Aorta (tissue), 5 donors: Measurements from ENCODE around the gene MAPK8IP2. TPM values are rescaled to one million over a fixed set of nuclear protein-coding genes. Genes with fewer than 3 reads are reported as not detected.
"Not testable (repeated sequence)": the region's sequence is repeated elsewhere in the genome, so short reads cannot be mapped to it uniquely, and the experiment has no call there.

Experiments
- ATAC-seq: fragments of 200-7000 bp; cut with Tn5 transposase; one replicate; pipeline ENCODE4 v1.9.1; 2022; ENCODE audit warnings: moderate library complexity; ENCODE audit not compliant: low FRiP score
- DNase-seq, 2 donors: peaks; one replicate each; pipeline ENCODE4 v3.0.0-alpha.2; 2020
- H3K27ac ChIP-seq, 2 donors: one replicate each; pipeline ENCODE4 v1.5.1; 2013; ENCODE audit warnings: low read length in 2 of 2, mild to moderate bottlenecking in 2 of 2, moderate library complexity in 2 of 2, control low read depth in 1 of 2, inconsistent platforms in 1 of 2, low read depth in 1 of 2
- H3K27me3 ChIP-seq, 2 donors: one replicate each; pipeline ENCODE4 v1.6.1; 2013; ENCODE audit warnings: control low read depth in 1 of 2, low read length in 1 of 2, mild to moderate bottlenecking in 1 of 2, moderate library complexity in 1 of 2; ENCODE audit not compliant: insufficient read depth in 2 of 2, control insufficient read depth in 1 of 2
- H3K36me3 ChIP-seq, 2 donors: one replicate each; pipeline ENCODE4 v1.6.1; 2013; ENCODE audit warnings: control low read depth in 1 of 2, low read length in 1 of 2, mild to moderate bottlenecking in 1 of 2; ENCODE audit not compliant: insufficient read depth in 2 of 2, control insufficient read depth in 1 of 2
- H3K4me1 ChIP-seq, 2 donors: one replicate each; pipeline ENCODE4 v1.6.1; 2013; ENCODE audit warnings: low read length in 2 of 2, control low read depth in 1 of 2, mild to moderate bottlenecking in 1 of 2, moderate library complexity in 1 of 2; ENCODE audit not compliant: insufficient read depth in 2 of 2, control insufficient read depth in 1 of 2
- H3K4me3 ChIP-seq, 2 donors: one replicate each; pipeline ENCODE4 v1.5.1; 2013; ENCODE audit warnings: low read length in 2 of 2, control low read depth in 1 of 2, mild to moderate bottlenecking in 1 of 2
- H3K9me3 ChIP-seq: one replicate; pipeline ENCODE4 v1.6.1; 2013; ENCODE audit warnings: mild to moderate bottlenecking, low read length; ENCODE audit not compliant: control insufficient read depth
- WGBS, 2 donors: extraction: QIAGEN DNeasy Blood & Tissue Kit; methylation state at CpG; one replicate each; pipeline ENCODE4 v1.1.7; 2013; 5-methylcytosine and 5-hydroxymethylcytosine counted together
- intact Hi-C, 2 donors: fragments of 100-400 bp; cut with DNase I; formaldehyde crosslinking; loops; one replicate each; pipeline versions ENCODE4 v1.14.2 to v1.15.0; 2022
- polyA plus RNA-seq, 2 donors: library from polyadenylated mRNA; stranded (reverse); fragments of 200-250 nt; gene quantifications; one replicate each; pipeline ENCODE4 v1.2.3, GENCODE V29; 2013
- total RNA-seq, 2 donors: library from RNA; stranded (reverse); fragmentation: NEBNext Ultra II Directional; extraction: Animal tissue kit (Norgen Biotek cat#: 25700); gene quantifications; one replicate each; pipeline ENCODE4 v1.2.1, GENCODE V29; 2021
- donor health status: healthy with polysubstance abuse.
- donor health status: Bipolar disorder and iron deficiency.
- donor health status: DM: no; HTN: no; CAD: no.
- donor health status: DM: no; HTN: no; CAD: no.
- donor health status: DM: yes; HTN: yes; CAD: no.

MAPK8IP2 gene
- total and polyA plus RNA-seq, 4 donors: under 0.01 to 0.26 (median 0.20) TPM

GRCh38 chr22:50606946-50607658 is 6.5 kb downstream of the MAPK8IP2 start:
- intact Hi-C loops: no loop called here
- WGBS, 2 donors: 65 to 69% methylated on average over 18 of the region's 18 CpGs
- Histone ChIP-seq H3K4me3 (no peak overlapping the region), H3K27me3 (no peaks in the 10 kb centered on the region), H3K36me3 (no peaks in the 10 kb centered on the region), H3K4me1 (no peaks in the 10 kb centered on the region), H3K27ac (no peak overlapping the region), H3K9me3 (no peaks in the 10 kb centered on the region)
- no peak for ATAC-seq
- peak in 1 of 2 donors; percentile 55 for DNase-seq

- no peak for ATAC-seq
- 60 to 62% methylated on average over 6 of the region's 6 CpGs for WGBS, 2 donors
- H3K9me3 ChIP-seq: no peaks in the 10 kb centered on the region
- no peaks in the 10 kb centered on the region for H3K36me3 ChIP-seq
- DNase-seq: peak in 1 of 2 donors; percentile 32
- H3K27me3 ChIP-seq: no peaks in the 10 kb centered on the region
- no peak overlapping the region for H3K4me3 ChIP-seq
- no peak overlapping the region for H3K27ac ChIP-seq
- intact Hi-C loops: no loop called here
- H3K4me1 ChIP-seq: no peaks in the 10 kb centered on the region
Observed at GRCh38 chr22:50607659-50608020, 7.0 kb downstream of the MAPK8IP2 start.

GRCh38 chr22:50608058-50608840 is 7.7 kb downstream of the MAPK8IP2 start:
- DNase-seq: peak in 1 of 2 donors; percentile 45
- H3K27me3 ChIP-seq, H3K4me1 ChIP-seq, H3K9me3 ChIP-seq, intact Hi-C loops, H3K36me3 ChIP-seq, H3K4me3 ChIP-seq, H3K27ac ChIP-seq, ATAC-seq: not testable (repeated sequence)
- 82 to 84% methylated on average over 37 to 39 of the region's 39 CpGs for WGBS, 2 donors

- intact Hi-C loops: no loop called here
- WGBS, 2 donors: 84 to 87% methylated on average over 10 of the region's 10 CpGs
- Histone ChIP-seq H3K27ac (no peak overlapping the region), H3K4me1 (no peaks in the 10 kb centered on the region), H3K4me3 (no peak overlapping the region), H3K9me3 (no peaks in the 10 kb centered on the region), H3K27me3 (no peaks in the 10 kb centered on the region), H3K36me3 (no peaks in the 10 kb centered on the region)
- DNase-seq (no peak), ATAC-seq (no peak)
Observed at GRCh38 chr22:50608996-50609395, 8.4 kb downstream of the MAPK8IP2 start.

- intact Hi-C loops: no loop called here
- Histone ChIP-seq H3K36me3 (no peaks in the 10 kb centered on the region), H3K4me1 (no peaks in the 10 kb centered on the region), H3K4me3 (no peak overlapping the region), H3K9me3 (no peaks in the 10 kb centered on the region), H3K27me3 (no peaks in the 10 kb centered on the region), H3K27ac (no peak overlapping the region)
- DNase-seq (no peak), ATAC-seq (no peak)
- 71 to 73% methylated on average over 12 of the region's 12 CpGs for WGBS, 2 donors
Observed at GRCh38 chr22:50609599-50609998, 9.0 kb downstream of the MAPK8IP2 start.

- no peaks in the 10 kb centered on the region for H3K4me1 ChIP-seq
- H3K9me3 ChIP-seq: no peaks in the 10 kb centered on the region
- 80% methylated on average over 11 of the region's 11 CpGs for WGBS, 2 donors
- no peak for ATAC-seq
- no peak for DNase-seq
- intact Hi-C loops: no loop called here
- no peak overlapping the region for H3K27ac ChIP-seq
- H3K36me3 ChIP-seq: no peaks in the 10 kb centered on the region
- H3K4me3 ChIP-seq: no peak overlapping the region
- no peaks in the 10 kb centered on the region for H3K27me3 ChIP-seq
Observed at GRCh38 chr22:50610041-50610451, 9.5 kb downstream of the MAPK8IP2 start.

- no peak for ATAC-seq
- WGBS, 2 donors: 81 to 87% methylated on average over 17 of the region's 17 CpGs
Observed at GRCh38 chr22:50610581-50610980, 10.0 kb downstream of the MAPK8IP2 start.

GRCh38 chr22:50611341-50612060 is 10.9 kb downstream of the MAPK8IP2 start:
- ATAC-seq (no peak), DNase-seq (no peak)
- intact Hi-C loops: no loop called here
- Histone ChIP-seq H3K4me1 (no peaks in the 10 kb centered on the region), H3K27me3 (no peaks in the 10 kb centered on the region), H3K36me3 (no peaks in the 10 kb centered on the region), H3K9me3 (no peaks in the 10 kb centered on the region), H3K4me3 (no peak overlapping the region), H3K27ac (no peak overlapping the region)
- WGBS, 2 donors: 85% methylated on average over 25 to 26 of the region's 26 CpGs

More at GRCh38 chr22:50610581-50610980, 10.0 kb downstream of the MAPK8IP2 start:
- Histone ChIP-seq H3K36me3 (no peaks in the 10 kb centered on the region), H3K9me3 (no peaks in the 10 kb centered on the region), H3K4me1 (no peaks in the 10 kb centered on the region), H3K27ac (no peak overlapping the region), H3K4me3 (no peak overlapping the region), H3K27me3 (no peaks in the 10 kb centered on the region)
- intact Hi-C loops: no loop called here
- DNase-seq: no peak
